SK-N-SH (cell line): ENCODE measurements around the gene CKB.
"Not testable (repeated sequence)": the region's sequence is repeated elsewhere in the genome, so short reads cannot be mapped to it uniquely, and the experiment has no call there.

Experiments
- EP300 ChIP-seq, 2 experiments: IDR thresholded peaks; 2 replicates each; pipeline versions ENCODE4 v1.4.0 to v1.6.1; 2012; ENCODE audit warnings: borderline replicate concordance in 1 of 2, low read depth in 1 of 2, low read length in 1 of 2
- RCOR1 ChIP-seq: fragments of 150-350 bp; IDR thresholded peaks from 2 replicates; pipeline ENCODE4 v1.6.1; 2017; ENCODE audit warnings: antibody characterized with exemption, low read length
- TAF1 ChIP-seq: IDR thresholded peaks from 2 replicates; pipeline ENCODE4 v1.6.1; 2012; ENCODE audit warnings: low read depth, mild to moderate bottlenecking, low read length, moderate library complexity, borderline replicate concordance
- TF ChIP-seq, protein P1 (sequence below): fragments of 200-600 bp; sonication (generic); IDR thresholded peaks from 2 replicates; pipeline ENCODE4 v1.6.1; 2017; ENCODE audit warnings: antibody characterized with exemption, mild to moderate bottlenecking, moderate library complexity
- TF ChIP-seq, protein P2 (sequence below): IDR thresholded peaks from 2 replicates; pipeline ENCODE4 v1.6.1; 2012; ENCODE audit warnings: mild to moderate bottlenecking, low read depth, low read length, moderate library complexity

DNA sequence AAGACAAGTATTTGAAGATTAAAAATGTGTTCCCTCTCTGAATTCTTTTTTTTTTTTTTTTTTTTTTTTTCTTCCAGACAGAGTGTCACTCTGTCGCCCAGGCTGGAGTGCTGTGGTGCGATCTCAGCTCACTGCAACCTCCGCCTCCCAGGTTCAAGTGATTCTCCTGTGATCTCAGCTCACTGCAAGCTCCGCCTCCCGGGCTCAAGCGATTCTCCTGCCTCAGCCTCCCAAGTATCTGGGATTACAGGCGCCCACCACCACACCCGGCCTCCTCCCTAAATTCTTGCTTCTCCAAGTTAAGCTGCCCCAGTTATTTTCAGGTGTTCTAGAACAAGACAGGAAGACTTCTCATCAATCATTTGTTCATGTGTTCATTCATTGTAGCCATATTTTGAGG, 10.4 kb downstream of the CKB start:
- not testable (repeated sequence) for TF ChIP-seq EP300 (IDR thresholded peaks at IDR 0.05; ENCODE audit: borderline replicate concordance in 1 of 2, low read depth in 1 of 2, low read length in 1 of 2); TAF1; RCOR1
- TF ChIP-seq, protein P1, sequence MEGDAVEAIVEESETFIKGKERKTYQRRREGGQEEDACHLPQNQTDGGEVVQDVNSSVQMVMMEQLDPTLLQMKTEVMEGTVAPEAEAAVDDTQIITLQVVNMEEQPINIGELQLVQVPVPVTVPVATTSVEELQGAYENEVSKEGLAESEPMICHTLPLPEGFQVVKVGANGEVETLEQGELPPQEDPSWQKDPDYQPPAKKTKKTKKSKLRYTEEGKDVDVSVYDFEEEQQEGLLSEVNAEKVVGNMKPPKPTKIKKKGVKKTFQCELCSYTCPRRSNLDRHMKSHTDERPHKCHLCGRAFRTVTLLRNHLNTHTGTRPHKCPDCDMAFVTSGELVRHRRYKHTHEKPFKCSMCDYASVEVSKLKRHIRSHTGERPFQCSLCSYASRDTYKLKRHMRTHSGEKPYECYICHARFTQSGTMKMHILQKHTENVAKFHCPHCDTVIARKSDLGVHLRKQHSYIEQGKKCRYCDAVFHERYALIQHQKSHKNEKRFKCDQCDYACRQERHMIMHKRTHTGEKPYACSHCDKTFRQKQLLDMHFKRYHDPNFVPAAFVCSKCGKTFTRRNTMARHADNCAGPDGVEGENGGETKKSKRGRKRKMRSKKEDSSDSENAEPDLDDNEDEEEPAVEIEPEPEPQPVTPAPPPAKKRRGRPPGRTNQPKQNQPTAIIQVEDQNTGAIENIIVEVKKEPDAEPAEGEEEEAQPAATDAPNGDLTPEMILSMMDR = not testable (repeated sequence)
- TF ChIP-seq, protein P2, sequence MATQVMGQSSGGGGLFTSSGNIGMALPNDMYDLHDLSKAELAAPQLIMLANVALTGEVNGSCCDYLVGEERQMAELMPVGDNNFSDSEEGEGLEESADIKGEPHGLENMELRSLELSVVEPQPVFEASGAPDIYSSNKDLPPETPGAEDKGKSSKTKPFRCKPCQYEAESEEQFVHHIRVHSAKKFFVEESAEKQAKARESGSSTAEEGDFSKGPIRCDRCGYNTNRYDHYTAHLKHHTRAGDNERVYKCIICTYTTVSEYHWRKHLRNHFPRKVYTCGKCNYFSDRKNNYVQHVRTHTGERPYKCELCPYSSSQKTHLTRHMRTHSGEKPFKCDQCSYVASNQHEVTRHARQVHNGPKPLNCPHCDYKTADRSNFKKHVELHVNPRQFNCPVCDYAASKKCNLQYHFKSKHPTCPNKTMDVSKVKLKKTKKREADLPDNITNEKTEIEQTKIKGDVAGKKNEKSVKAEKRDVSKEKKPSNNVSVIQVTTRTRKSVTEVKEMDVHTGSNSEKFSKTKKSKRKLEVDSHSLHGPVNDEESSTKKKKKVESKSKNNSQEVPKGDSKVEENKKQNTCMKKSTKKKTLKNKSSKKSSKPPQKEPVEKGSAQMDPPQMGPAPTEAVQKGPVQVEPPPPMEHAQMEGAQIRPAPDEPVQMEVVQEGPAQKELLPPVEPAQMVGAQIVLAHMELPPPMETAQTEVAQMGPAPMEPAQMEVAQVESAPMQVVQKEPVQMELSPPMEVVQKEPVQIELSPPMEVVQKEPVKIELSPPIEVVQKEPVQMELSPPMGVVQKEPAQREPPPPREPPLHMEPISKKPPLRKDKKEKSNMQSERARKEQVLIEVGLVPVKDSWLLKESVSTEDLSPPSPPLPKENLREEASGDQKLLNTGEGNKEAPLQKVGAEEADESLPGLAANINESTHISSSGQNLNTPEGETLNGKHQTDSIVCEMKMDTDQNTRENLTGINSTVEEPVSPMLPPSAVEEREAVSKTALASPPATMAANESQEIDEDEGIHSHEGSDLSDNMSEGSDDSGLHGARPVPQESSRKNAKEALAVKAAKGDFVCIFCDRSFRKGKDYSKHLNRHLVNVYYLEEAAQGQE = not testable (repeated sequence)
